IMR-90 (cell line): Measurements from ENCODE around the gene NT5C1A. TPM values are rescaled to one million over a fixed set of nuclear protein-coding genes. Genes with fewer than 3 reads are reported as not detected.

ENCODE experiments used
- ATAC-seq: fragments of 200-7000 bp; cut with Tn5 transposase; 2 replicates; pipeline ENCODE4 v1.9.1; 2020; ENCODE audit warnings: low read depth, mild to moderate bottlenecking, moderate library complexity
- BruUV-seq: library from RNA; stranded (reverse); fragments of 400-500 nt; replicated peaks from 2 replicates; lab custom pipeline; 2021; lab: Mats Ljungman, UMichigan
- CTCF ChIA-PET: fragments of 300-600 bp; formaldehyde crosslinking; extraction: SDS; loops from one replicate; lab custom pipeline; 2021; ENCODE audit warnings: antibody characterized with exemption; lab: Yijun Ruan, JAX
- POLR2A ChIA-PET: fragments of 300-600 bp; sonication (Branson Sonifier 250); formaldehyde crosslinking; loops from one replicate; lab custom pipeline; 2022; ENCODE audit warnings: antibody characterized with exemption; ENCODE audit not compliant: unreplicated experiment; lab: Charles Lee
- DNase-seq: peaks from one replicate; pipeline ENCODE4 v3.0.0; 2013
- H2AFZ ChIP-seq: replicated peaks from 2 replicates; pipeline ENCODE3; 2013; ENCODE audit warnings: low read length, mild to moderate bottlenecking; ENCODE audit not compliant: poor library complexity
- H2AK5ac ChIP-seq: 2 replicates; pipeline ENCODE4 v1.6.1; 2013; ENCODE audit warnings: low read depth, low read length, inconsistent platforms
- H2AK9ac ChIP-seq: replicated peaks from 2 replicates; pipeline ENCODE3; 2013; ENCODE audit warnings: mild to moderate bottlenecking, low read depth, low read length, moderate library complexity; ENCODE audit not compliant: poor library complexity
- H2BK120ac ChIP-seq: 2 replicates; pipeline ENCODE4 v1.6.1; 2013; ENCODE audit warnings: low read depth, low read length, inconsistent platforms
- H2BK15ac ChIP-seq: 3 replicates; pipeline ENCODE4 v1.6.1; 2013; ENCODE audit warnings: low read depth, low read length, inconsistent platforms
- H2BK20ac ChIP-seq: 2 replicates; pipeline ENCODE4 v1.6.1; 2013; ENCODE audit warnings: low read depth, mild to moderate bottlenecking, inconsistent platforms, low read length, moderate library complexity
- H2BK5ac ChIP-seq: 2 replicates; pipeline ENCODE4 v1.6.1; 2013; ENCODE audit warnings: mild to moderate bottlenecking, low read depth, low read length, inconsistent platforms; ENCODE audit not compliant: poor library complexity, severe bottlenecking
- H3K14ac ChIP-seq: replicated peaks from 2 replicates; pipeline ENCODE4 v1.6.1; 2013; ENCODE audit warnings: low read depth, low read length, inconsistent platforms
- H3K18ac ChIP-seq: 2 replicates; pipeline ENCODE4 v1.6.1; 2013; ENCODE audit warnings: low read depth, low read length, control low read depth
- H3K23ac ChIP-seq: 2 replicates; pipeline ENCODE4 v1.6.1; 2013; ENCODE audit warnings: low read depth, low read length, inconsistent platforms
- H3K27ac ChIP-seq: 2 replicates; pipeline ENCODE4 v1.5.1; 2013; ENCODE audit warnings: mild to moderate bottlenecking, control low read depth, low read length; ENCODE audit not compliant: insufficient read depth
- H3K27me3 ChIP-seq: 2 replicates; pipeline ENCODE4 v1.6.1; 2013; ENCODE audit warnings: low read length; ENCODE audit not compliant: control insufficient read depth, insufficient read depth
- H3K36me3 ChIP-seq: 2 replicates; pipeline ENCODE4 v1.6.1; 2013; ENCODE audit warnings: low read length, mixed read lengths; ENCODE audit not compliant: control insufficient read depth, insufficient read depth
- H3K4ac ChIP-seq: 2 replicates; pipeline ENCODE4 v1.6.1; 2013; ENCODE audit warnings: low read depth, low read length, inconsistent platforms
- H3K4me1 ChIP-seq: 2 replicates; pipeline ENCODE4 v1.6.1; 2013; ENCODE audit warnings: low read length, mixed read lengths; ENCODE audit not compliant: control insufficient read depth, insufficient read depth
- H3K4me2 ChIP-seq: 2 replicates; pipeline ENCODE4 v1.6.1; 2013; ENCODE audit warnings: low read depth, mild to moderate bottlenecking, control low read depth, low read length, moderate library complexity
- H3K4me3 ChIP-seq: 2 replicates; pipeline ENCODE4 v1.5.1; 2013; ENCODE audit warnings: low read depth, mild to moderate bottlenecking, control low read depth, low read length, moderate library complexity; ENCODE audit not compliant: insufficient read depth
- H3K56ac ChIP-seq: 2 replicates; pipeline ENCODE4 v1.6.1; 2013; ENCODE audit warnings: low read length, inconsistent platforms; ENCODE audit not compliant: insufficient read depth; ENCODE audit errors: extremely low read depth
- H3K79me1 ChIP-seq, 2 experiments: 2 replicates each; pipeline ENCODE4 v1.6.1; 2013; ENCODE audit warnings: low read length in 2 of 2, inconsistent platforms in 1 of 2, low read depth in 1 of 2
- H3K9ac ChIP-seq: 2 replicates; pipeline ENCODE4 v1.6.1; 2013; ENCODE audit warnings: low read depth, low read length, control low read depth
- H3K9me1 ChIP-seq: 2 replicates; pipeline ENCODE4 v1.6.1; 2013; ENCODE audit warnings: low read length, inconsistent platforms; ENCODE audit not compliant: insufficient read depth
- H3K9me3 ChIP-seq: 2 replicates; pipeline ENCODE4 v1.6.1; 2013; ENCODE audit warnings: low read length; ENCODE audit not compliant: control insufficient read depth, insufficient read depth
- H4K20me1 ChIP-seq: 2 replicates; pipeline ENCODE4 v1.6.1; 2013; ENCODE audit warnings: low read length, inconsistent platforms; ENCODE audit not compliant: insufficient read depth
- H4K5ac ChIP-seq: 2 replicates; pipeline ENCODE4 v1.6.1; 2013; ENCODE audit warnings: mild to moderate bottlenecking, low read depth, low read length, control low read depth
- H4K8ac ChIP-seq, 2 experiments: 2 replicates each; pipeline ENCODE4 v1.6.1; 2013; ENCODE audit warnings: low read depth in 2 of 2, low read length in 2 of 2, control low read depth in 1 of 2, inconsistent platforms in 1 of 2
- H4K91ac ChIP-seq: 2 replicates; pipeline ENCODE4 v1.6.1; 2013; ENCODE audit warnings: low read depth, low read length, inconsistent platforms; ENCODE audit not compliant: insufficient read depth
- MAZ ChIP-seq: IDR thresholded peaks from 2 replicates; pipeline ENCODE4 v1.6.1; 2012; ENCODE audit warnings: low read depth, mild to moderate bottlenecking, low read length, improper control_type of control experiment, moderate library complexity, borderline replicate concordance
- SMC3 ChIP-seq: fragments of 150-350 bp; IDR thresholded peaks from 2 replicates; pipeline ENCODE4 v1.6.1; 2016; ENCODE audit warnings: low read depth, mild to moderate bottlenecking, antibody characterized with exemption, low read length, moderate library complexity
- WGBS, 2 experiments: methylation state at CpG; one replicate each; pipeline versions ENCODE4 v1.1.5 to v1.1.7; 2013; ENCODE audit warnings: missing lambda C conversion rate in 2 of 2; ENCODE audit not compliant: insufficient read length in 1 of 2; ENCODE audit errors: extremely low coverage in 2 of 2; 5-methylcytosine and 5-hydroxymethylcytosine counted together
- dilution Hi-C: fragments of 300-500 bp; cut with HindIII; formaldehyde crosslinking; loops from one replicate; pipeline ENCODE4 v1.14.3; 2018; ENCODE audit warnings: low sequenced_read_pairs; ENCODE audit not compliant: unreplicated experiment
- in situ Hi-C: fragments of 300-500 bp; cut with MboI; formaldehyde crosslinking; loops from 3 replicates; pipeline ENCODE4 v1.14.3; 2019; ENCODE audit warnings: low sequenced_read_pairs, inconsistent platforms, mixed read lengths
- intact Hi-C: fragments of 100-400 bp; cut with micrococcal nuclease; formaldehyde crosslinking; loops from 2 replicates; pipeline ENCODE4 v1.10.0; 2022
- polyA plus RNA-seq, 3 experiments: library from polyadenylated mRNA; depleted of rRNA; stranded (reverse); fragments of >200 nt; gene quantifications; 2 replicates each; pipeline ENCODE4 v1.2.3, GENCODE V29; 2012; ENCODE audit warnings: low replicate concordance in 1 of 3
- total RNA-seq: library from RNA; depleted of rRNA; stranded (reverse); fragments of >200 nt; gene quantifications from 2 replicates; pipeline ENCODE4 v1.2.3, GENCODE V29; 2012

Gene NT5C1A
- total and polyA plus RNA-seq, 2 of the 4 experiments (the other 2 are of a cell fraction): not detected

DNA sequence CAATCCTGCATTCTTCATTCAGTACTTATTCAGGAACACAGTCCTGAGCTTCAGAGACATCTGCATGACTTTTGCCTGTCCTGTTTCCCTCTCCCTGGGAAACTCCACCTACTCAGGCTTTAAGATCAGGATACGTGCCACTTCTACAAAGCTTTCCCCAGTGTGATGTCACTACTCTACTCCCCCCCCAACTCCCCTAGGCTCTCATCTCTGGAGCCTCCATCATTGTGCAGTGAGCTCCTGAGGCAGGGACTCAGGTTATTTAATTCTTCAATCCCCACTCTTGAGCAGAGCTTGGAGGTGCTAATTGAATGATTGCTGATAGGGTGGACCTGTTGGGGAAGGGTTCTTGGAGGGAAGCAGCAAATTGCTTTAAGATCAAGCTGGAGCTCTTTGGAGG, 1.2 kb downstream of the NT5C1A start:
- H3K36me3 ChIP-seq: no peaks in the 10 kb centered on the region
- H3K9me3 ChIP-seq: no peaks in the 10 kb centered on the region; the same call in 1 of the 2 replicates
- DNase-seq (no peak), ATAC-seq (no peak)
- H3K23ac ChIP-seq: peak overlapping the region; percentile 9; the same call in 1 of the 2 replicates
- H2AFZ ChIP-seq: no peak overlapping the region
- H2AK5ac ChIP-seq: no peak overlapping the region
- no peak overlapping the region for H4K5ac ChIP-seq
- CTCF ChIA-PET: interaction anchor here (1.2 to 1.7 kb wide), 2 partner anchors 12 to 17 kb away, joined by 5 to 7 read pairs; no protein-coding TSS in a partner anchor
- intact Hi-C loops (loop anchor here (5.0 kb wide), 1 partner anchor 42 kb away; no protein-coding TSS in a partner anchor), dilution Hi-C loops (no loop called here), in situ Hi-C loops (no loop called here)
- TF ChIP-seq SMC3 (no peak), MAZ (no peak)
- H3K27ac ChIP-seq: no peak overlapping the region
- no TSS peak for BruUV-seq
- H3K4ac ChIP-seq: no peak overlapping the region
- H2BK20ac ChIP-seq: no peak overlapping the region
- no peak overlapping the region for H3K18ac ChIP-seq
- WGBS, 2 experiments: no CpG with 5 or more reads among the region's 1 CpG
- no peak overlapping the region for H3K4me3 ChIP-seq
- no peak overlapping the region for H4K91ac ChIP-seq
- no peak overlapping the region for H2BK5ac ChIP-seq
- H4K8ac ChIP-seq: no peak overlapping the region
- no peak overlapping the region for H3K56ac ChIP-seq
- no peak overlapping the region for H2AK9ac ChIP-seq
- no peak overlapping the region for H3K9ac ChIP-seq
- no peaks in the 10 kb centered on the region for H3K79me1 ChIP-seq
- no peak overlapping the region for H3K4me2 ChIP-seq
- H3K4me1 ChIP-seq: no peaks in the 10 kb centered on the region; the same call in 1 of the 2 replicates
- no peak overlapping the region for H2BK15ac ChIP-seq
- no peak overlapping the region for H2BK120ac ChIP-seq
- no peak overlapping the region for H3K14ac ChIP-seq
- no peaks in the 10 kb centered on the region for H4K20me1 ChIP-seq
- H3K9me1 ChIP-seq: no peaks in the 10 kb centered on the region
- POLR2A ChIA-PET: interaction anchor here (0.6 kb wide), 1 partner anchor 68 kb away, joined by 6 read pairs; the partner anchor contains the start of gene PPIE
- H3K27me3 ChIP-seq: peaks cover 81% of the 10 kb centered on the region
